HepG2 (cell line): ENCODE data around the gene CMIP. TPM values are rescaled to one million over a fixed set of nuclear protein-coding genes. Genes with fewer than 3 reads are reported as not detected.

ENCODE experiments used
- BCL3 ChIP-seq: sonication (generic); formaldehyde crosslinking; IDR thresholded peaks from 2 replicates; pipeline ENCODE4 v1.5.1; 2020; ENCODE audit warnings: mild to moderate bottlenecking, missing genetic modification reagents, moderate library complexity
- MAX ChIP-seq: IDR thresholded peaks from 2 replicates; pipeline ENCODE4 v1.6.1; 2012; ENCODE audit warnings: inconsistent platforms
- MIER3 ChIP-seq: IDR thresholded peaks from 2 replicates; pipeline ENCODE4 v1.6.1; 2016; ENCODE audit warnings: missing compliant biosample characterization, borderline replicate concordance
- MLLT10 ChIP-seq: sonication (generic); formaldehyde crosslinking; IDR thresholded peaks from 2 replicates; pipeline ENCODE4 v1.4.0; 2020; ENCODE audit warnings: missing genetic modification reagents
- PAWR ChIP-seq: sonication (generic); formaldehyde crosslinking; IDR thresholded peaks from 2 replicates; pipeline ENCODE4 v1.4.0; 2020; ENCODE audit warnings: missing genetic modification reagents, mild to moderate bottlenecking, borderline replicate concordance
- REST ChIP-seq, 2 experiments: IDR thresholded peaks; 2 replicates each; pipeline ENCODE4 v1.6.1; 2011 to 2012; ENCODE audit warnings: low read length in 2 of 2, borderline replicate concordance in 1 of 2, low read depth in 1 of 2, mild to moderate bottlenecking in 1 of 2, moderate library complexity in 1 of 2
- ZNF414 ChIP-seq: sonication (generic); formaldehyde crosslinking; IDR thresholded peaks from 2 replicates; pipeline ENCODE4 v1.5.0; 2020; ENCODE audit warnings: missing genetic modification reagents
- ZNF549 ChIP-seq: sonication (generic); formaldehyde crosslinking; IDR thresholded peaks from 2 replicates; pipeline ENCODE4 v1.5.0; 2020; ENCODE audit warnings: missing genetic modification reagents
- ZNF580 ChIP-seq: IDR thresholded peaks from 2 replicates; pipeline ENCODE4 v1.6.1; 2016; ENCODE audit warnings: low read depth, borderline replicate concordance
- polyA plus RNA-seq, 8 experiments: library from polyadenylated mRNA; depleted of rRNA in 3 of 8; stranded (reverse) in 7 of 8; unstranded in 1 of 8; fragments of >200 nt; fragmentation: Illumina TruSeq in 4 of 8; extraction: Trizol in 4 of 8; gene quantifications; 2 replicates each; pipeline versions ENCODE4 v1.2.1 to v1.2.3, GENCODE V29; 2011 to 2016; ENCODE audit warnings: low read depth in 4 of 8, missing spikeins in 1 of 8, mixed read lengths in 1 of 8; ENCODE audit not compliant: insufficient read depth in 1 of 8
- total RNA-seq, 5 experiments: library from RNA; depleted of rRNA; stranded (reverse); fragments of >200 nt; fragmentation: Illumina TruSeq; extraction: Trizol; gene quantifications; 2 replicates each; pipeline ENCODE4 v1.2.3, GENCODE V29; 2016; ENCODE audit warnings: low read depth in 1 of 5
- TF ChIP-seq, protein P1 (sequence below), 2 experiments: sonication (generic) in 1 of 2; formaldehyde crosslinking in 1 of 2; IDR thresholded peaks; 2 replicates each; pipeline versions ENCODE4 v1.5.1 to v1.6.1; 2011 to 2020; ENCODE audit warnings: borderline replicate concordance in 1 of 2, low read depth in 1 of 2, low read length in 1 of 2, mild to moderate bottlenecking in 1 of 2, missing genetic modification reagents in 1 of 2, moderate library complexity in 1 of 2
- TF ChIP-seq, protein P2 (sequence below): sonication (generic); formaldehyde crosslinking; IDR thresholded peaks from 2 replicates; pipeline ENCODE4 v1.5.1; 2020; ENCODE audit warnings: missing genetic modification reagents, mild to moderate bottlenecking, borderline replicate concordance
- TF ChIP-seq, protein P3 (sequence below): sonication (generic); formaldehyde crosslinking; IDR thresholded peaks from 2 replicates; pipeline ENCODE4 v1.4.0; 2020; ENCODE audit warnings: missing genetic modification reagents, borderline replicate concordance

Gene CMIP
- total and polyA plus RNA-seq, 2 of the 13 experiments (the other 11 are each of a cell fraction or from before 2014, with no cell fraction given) = 10.9 to 18.1 TPM

GRCh38 chr16:81451753-81452680 is 7.4 kb downstream of the CMIP start (continued):
- TF ChIP-seq ZNF414 = peak; percentile 97
- TF ChIP-seq, protein P1, sequence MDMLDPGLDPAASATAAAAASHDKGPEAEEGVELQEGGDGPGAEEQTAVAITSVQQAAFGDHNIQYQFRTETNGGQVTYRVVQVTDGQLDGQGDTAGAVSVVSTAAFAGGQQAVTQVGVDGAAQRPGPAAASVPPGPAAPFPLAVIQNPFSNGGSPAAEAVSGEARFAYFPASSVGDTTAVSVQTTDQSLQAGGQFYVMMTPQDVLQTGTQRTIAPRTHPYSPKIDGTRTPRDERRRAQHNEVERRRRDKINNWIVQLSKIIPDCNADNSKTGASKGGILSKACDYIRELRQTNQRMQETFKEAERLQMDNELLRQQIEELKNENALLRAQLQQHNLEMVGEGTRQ (IDR thresholded peaks at IDR 0.05; ENCODE audit: low read depth, low read length) = no peak; the same call in 1 of the 2 replicates
- TF ChIP-seq, protein P1 (CRISPR knock-in tag; IDR thresholded peaks at IDR 0.05; ENCODE audit: borderline replicate concordance) = no peak; the same call in 1 of the 2 replicates
- peak; percentile 88 for TF ChIP-seq MAX
- no peak for TF ChIP-seq PAWR (CRISPR knock-in tag)
- peak; percentile 64; the same call in 1 of the 2 replicates for TF ChIP-seq BCL3
- no peak for TF ChIP-seq ZNF549 (CRISPR knock-in tag)
- peak; percentile 92 for TF ChIP-seq ZNF580 (CRISPR knock-in tag)
- TF ChIP-seq, protein P2, sequence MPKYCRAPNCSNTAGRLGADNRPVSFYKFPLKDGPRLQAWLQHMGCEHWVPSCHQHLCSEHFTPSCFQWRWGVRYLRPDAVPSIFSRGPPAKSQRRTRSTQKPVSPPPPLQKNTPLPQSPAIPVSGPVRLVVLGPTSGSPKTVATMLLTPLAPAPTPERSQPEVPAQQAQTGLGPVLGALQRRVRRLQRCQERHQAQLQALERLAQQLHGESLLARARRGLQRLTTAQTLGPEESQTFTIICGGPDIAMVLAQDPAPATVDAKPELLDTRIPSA (CRISPR knock-in tag) = no peak
- TF ChIP-seq REST (IDR thresholded peaks at IDR 0.05; ENCODE audit: borderline replicate concordance in 1 of 2, low read depth in 1 of 2, low read length in 2 of 2) = peak in 1 of 2 experiments; percentile 55; a peak in 2 of 4 replicates
- peak; percentile 89 for TF ChIP-seq MIER3 (CRISPR knock-in tag)
- TF ChIP-seq MLLT10 (CRISPR knock-in tag) = no peak; the same call in 1 of the 2 replicates
- TF ChIP-seq, protein P3, sequence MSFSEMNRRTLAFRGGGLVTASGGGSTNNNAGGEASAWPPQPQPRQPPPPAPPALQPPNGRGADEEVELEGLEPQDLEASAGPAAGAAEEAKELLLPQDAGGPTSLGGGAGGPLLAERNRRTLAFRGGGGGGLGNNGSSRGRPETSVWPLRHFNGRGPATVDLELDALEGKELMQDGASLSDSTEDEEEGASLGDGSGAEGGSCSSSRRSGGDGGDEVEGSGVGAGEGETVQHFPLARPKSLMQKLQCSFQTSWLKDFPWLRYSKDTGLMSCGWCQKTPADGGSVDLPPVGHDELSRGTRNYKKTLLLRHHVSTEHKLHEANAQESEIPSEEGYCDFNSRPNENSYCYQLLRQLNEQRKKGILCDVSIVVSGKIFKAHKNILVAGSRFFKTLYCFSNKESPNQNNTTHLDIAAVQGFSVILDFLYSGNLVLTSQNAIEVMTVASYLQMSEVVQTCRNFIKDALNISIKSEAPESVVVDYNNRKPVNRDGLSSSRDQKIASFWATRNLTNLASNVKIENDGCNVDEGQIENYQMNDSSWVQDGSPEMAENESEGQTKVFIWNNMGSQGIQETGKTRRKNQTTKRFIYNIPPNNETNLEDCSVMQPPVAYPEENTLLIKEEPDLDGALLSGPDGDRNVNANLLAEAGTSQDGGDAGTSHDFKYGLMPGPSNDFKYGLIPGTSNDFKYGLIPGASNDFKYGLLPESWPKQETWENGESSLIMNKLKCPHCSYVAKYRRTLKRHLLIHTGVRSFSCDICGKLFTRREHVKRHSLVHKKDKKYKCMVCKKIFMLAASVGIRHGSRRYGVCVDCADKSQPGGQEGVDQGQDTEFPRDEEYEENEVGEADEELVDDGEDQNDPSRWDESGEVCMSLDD (CRISPR knock-in tag) = peak; percentile 93
